ENCODE measurements around the gene MUC2. TPM values are rescaled to one million over a fixed set of nuclear protein-coding genes. Genes with fewer than 3 reads are reported as not detected.

Gene MUC2
- total and polyA plus RNA-seq, 2 of the 4 experiments (the other 2 are of a cell fraction): not detected

DNA sequence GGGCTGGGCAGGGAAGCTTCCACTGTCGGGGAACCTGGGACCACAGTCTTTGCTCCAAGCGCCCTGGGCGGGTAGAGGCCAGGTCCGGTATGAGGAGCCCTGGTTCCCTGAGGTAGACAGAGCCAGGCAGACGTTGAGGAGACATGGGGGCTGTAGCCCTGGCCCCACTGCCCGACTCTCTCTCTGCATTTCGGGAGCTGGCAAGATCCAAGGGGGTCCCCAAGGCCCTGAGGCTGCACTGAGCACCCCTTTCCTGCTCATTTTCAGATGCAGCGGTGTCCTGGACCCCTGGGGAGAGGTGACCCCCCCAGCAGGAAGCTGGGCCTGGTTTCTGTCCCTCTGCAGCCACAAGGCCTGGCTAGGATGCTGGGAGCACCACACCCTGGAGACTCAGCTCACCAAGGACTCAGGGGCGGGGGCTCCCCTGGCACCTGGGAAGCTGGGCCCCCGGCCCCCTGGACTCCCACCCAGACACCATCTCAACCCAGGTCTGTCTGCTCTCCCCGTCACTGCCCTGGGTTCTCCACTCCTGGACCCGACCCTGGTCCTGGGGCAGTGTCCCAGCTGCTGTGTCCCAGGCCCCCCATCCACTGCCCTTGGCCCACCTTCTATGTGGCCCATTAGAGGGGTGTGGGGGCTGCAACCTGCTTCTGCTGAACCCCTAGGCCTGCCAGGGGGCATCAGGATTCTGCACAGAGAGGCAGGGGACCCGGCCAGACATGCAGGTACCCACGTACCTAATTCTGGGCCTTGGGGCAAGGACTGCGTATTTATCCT is 23.1 kb upstream of the MUC2 start:
- H2BK120ac ChIP-seq (ENCODE audit: low read depth, low read length): no peak overlapping the region
- ChIA-PET CTCF (interaction anchor here (0.6 kb wide), 1 partner anchor 149 kb away, joined by 3 read pairs; no protein-coding TSS in a partner anchor), POLR2A (ENCODE audit: unreplicated experiment) (no interaction called here)
- H2BK5ac ChIP-seq (ENCODE audit: low read depth, low read length, poor library complexity, severe bottlenecking): no peak overlapping the region
- no peak overlapping the region for H3K27ac ChIP-seq (ENCODE audit: insufficient read depth, low read length)
- peaks cover 27% of the 10 kb centered on the region for H3K27me3 ChIP-seq (ENCODE audit: control insufficient read depth, insufficient read depth, low read length)
- no peak overlapping the region for H2AK9ac ChIP-seq (replicated peaks; ENCODE audit: low read depth, low read length, poor library complexity)
- DNase-seq (no peak), ATAC-seq (ENCODE audit: low read depth) (no peak)
- H3K23ac ChIP-seq (ENCODE audit: low read depth, low read length): no peak overlapping the region
- no TSS peak for BruUV-seq (replicated peaks)
- in situ Hi-C loops (cut with MboI; ENCODE audit: low sequenced_read_pairs) (no loop called here), dilution Hi-C loops (cut with HindIII; ENCODE audit: low sequenced_read_pairs, unreplicated experiment) (no loop called here), intact Hi-C loops (cut with micrococcal nuclease) (loop anchor here (10.0 kb wide), 1 partner anchor 207 kb away; the partner anchor contains the start of genes POLR2L and TSPAN4)
- H4K5ac ChIP-seq (ENCODE audit: low read depth, low read length): no peak overlapping the region
- no peak overlapping the region for H3K14ac ChIP-seq (replicated peaks; ENCODE audit: low read depth, low read length)
- no peak for TF ChIP-seq RCOR1 (IDR thresholded peaks at IDR 0.05; ENCODE audit: insufficient replicate concordance, low read length)
- H3K4me1 ChIP-seq (ENCODE audit: control insufficient read depth, insufficient read depth, low read length): peaks cover 3% of the 10 kb centered on the region; the same call in 1 of the 2 replicates
- no peak overlapping the region for H4K8ac ChIP-seq (ENCODE audit: low read depth in 2 of 2, low read length in 2 of 2)
- peak overlapping the region; percentile 18 for H2AFZ ChIP-seq (replicated peaks; ENCODE audit: low read length, poor library complexity)
- no peak overlapping the region for H3K4me2 ChIP-seq (ENCODE audit: low read depth, low read length)
- no peak overlapping the region for H3K56ac ChIP-seq (ENCODE audit: extremely low read depth, insufficient read depth, low read length)
- H3K4me3 ChIP-seq (ENCODE audit: insufficient read depth, low read depth, low read length): no peak overlapping the region
- H3K9me1 ChIP-seq (ENCODE audit: insufficient read depth, low read length): no peaks in the 10 kb centered on the region
- no peak overlapping the region for H3K9ac ChIP-seq (ENCODE audit: low read depth, low read length)
- H2BK15ac ChIP-seq (ENCODE audit: low read depth, low read length): no peak overlapping the region
- H4K20me1 ChIP-seq (ENCODE audit: insufficient read depth, low read length): no peaks in the 10 kb centered on the region
- no peaks in the 10 kb centered on the region for H3K9me3 ChIP-seq (ENCODE audit: control insufficient read depth, insufficient read depth, low read length)
- no peak overlapping the region for H3K18ac ChIP-seq (ENCODE audit: low read depth, low read length)
- H3K79me1 ChIP-seq (ENCODE audit: low read depth in 1 of 2, low read length in 2 of 2): no peaks in the 10 kb centered on the region
- no peak overlapping the region for H4K91ac ChIP-seq (ENCODE audit: insufficient read depth, low read depth, low read length)
- H2AK5ac ChIP-seq (ENCODE audit: low read depth, low read length): no peak overlapping the region
- 56% methylated on average over 8 of the region's 15 CpGs; no CpG with 5 or more reads in 1 of the 2 experiments for WGBS, 2 experiments (ENCODE audit: extremely low coverage in 2 of 2, insufficient read length in 1 of 2)
- no peak overlapping the region for H2BK20ac ChIP-seq (ENCODE audit: low read depth, low read length)
- H3K4ac ChIP-seq (ENCODE audit: low read depth, low read length): no peak overlapping the region
- no peaks in the 10 kb centered on the region for H3K36me3 ChIP-seq (ENCODE audit: control insufficient read depth, insufficient read depth, low read length)

All from IMR-90 (cell line).